Left lung (tissue), 10 donors: Measurements from ENCODE around the gene AOAH. TPM values are rescaled to one million over a fixed set of nuclear protein-coding genes. Genes with fewer than 3 reads are reported as not detected.

Source experiments
- ATAC-seq: fragments of 200-7000 bp; cut with Tn5 transposase; one replicate; pipeline ENCODE4 v1.9.1; 2020; ENCODE audit warnings: moderate library complexity
- DNase-seq, 4 donors: peaks; one replicate each; pipeline ENCODE4 v3.0.0-alpha.2; 2013 to 2020
- H3K27ac ChIP-seq, 2 donors: fragments of 200-600 bp; sonication (generic) in 1 of 2; one replicate each; pipeline versions ENCODE4 v1.5.0 to v1.8.0; 2020 to 2021
- H3K27me3 ChIP-seq, 2 donors: fragments of 200-600 bp; sonication (generic) in 1 of 2; one replicate each; pipeline versions ENCODE4 v1.5.0 to v1.8.0; 2020 to 2021
- H3K36me3 ChIP-seq, 2 donors: fragments of 200-600 bp; sonication (generic) in 1 of 2; one replicate each; pipeline versions ENCODE4 v1.5.0 to v1.8.0; 2020 to 2021
- H3K4me1 ChIP-seq, 2 donors: fragments of 200-600 bp; one replicate each; pipeline ENCODE4 v1.8.0; 2021
- H3K4me3 ChIP-seq, 2 donors: fragments of 200-600 bp; sonication (generic) in 1 of 2; one replicate each; pipeline versions ENCODE4 v1.5.0 to v1.8.0; 2020 to 2021; ENCODE audit warnings: mild to moderate bottlenecking in 1 of 2
- H3K9me3 ChIP-seq, 2 donors: fragments of 200-600 bp; sonication (generic) in 1 of 2; one replicate each; pipeline versions ENCODE4 v1.5.0 to v1.8.0; 2020 to 2021
- CTCF ChIP-seq, 2 donors: fragments of 200-600 bp; sonication (generic) in 1 of 2; IDR thresholded peaks; one replicate each; pipeline versions ENCODE4 v1.5.0 to v1.8.0; 2021; ENCODE audit warnings: antibody characterized with exemption in 2 of 2
- intact Hi-C, 2 donors: fragments of 100-400 bp; cut with DNase I; formaldehyde crosslinking; loops; one replicate each; pipeline versions ENCODE4 v1.11.2 to v1.14.2; 2022
- polyA plus RNA-seq, 6 donors: library from polyadenylated mRNA; unstranded; fragments of 120-200 nt; gene quantifications; one replicate each; pipeline ENCODE4 v1.2.1, GENCODE V29; 2013; ENCODE audit not compliant: insufficient read length in 6 of 6
- total RNA-seq, 2 donors: library from RNA; stranded (reverse); fragmentation: NEBNext Ultra II Directional; extraction: Animal tissue kit (Norgen Biotek cat#: 25700); gene quantifications; one replicate each; pipeline ENCODE4 v1.2.1, GENCODE V29; 2021
- donor health status: DM: no; HTN: yes; CAD: no.
- donor health status: DM: no; HTN: no; CAD: no.

AOAH gene
- total and polyA plus RNA-seq, 8 donors, result 3.9 to 28.2 (median 6.9) TPM

GRCh38 chr7:36527549-36527913 is 196.8 kb downstream of the AOAH start:
- ATAC-seq (no peak), DNase-seq (no peak)
- no peak overlapping the region for H3K4me3 ChIP-seq
- TF ChIP-seq CTCF (IDR thresholded peaks at IDR 0.05), result no peak
- no peaks in the 10 kb centered on the region for H3K27me3 ChIP-seq
- no peaks in the 10 kb centered on the region for H3K9me3 ChIP-seq
- H3K4me1 ChIP-seq, result no peaks in the 10 kb centered on the region
- peaks cover 0 to 4% of the 10 kb centered on the region in 2 donors for H3K36me3 ChIP-seq
- intact Hi-C loops, result no loop called here
- H3K27ac ChIP-seq, result no peak overlapping the region

GRCh38 chr7:36526863-36527548 is 197.3 kb downstream of the AOAH start:
- no peak for DNase-seq
- H3K36me3 ChIP-seq, result peaks cover 0 to 4% of the 10 kb centered on the region in 2 donors
- TF ChIP-seq CTCF (IDR thresholded peaks at IDR 0.05), result no peak
- H3K4me1 ChIP-seq, result no peaks in the 10 kb centered on the region
- H3K27me3 ChIP-seq, result no peaks in the 10 kb centered on the region
- no peak for ATAC-seq
- intact Hi-C loops, result no loop called here
- H3K4me3 ChIP-seq, result no peak overlapping the region
- H3K9me3 ChIP-seq, result no peaks in the 10 kb centered on the region
- H3K27ac ChIP-seq, result no peak overlapping the region

- Histone ChIP-seq H3K4me3 (no peak overlapping the region), H3K36me3 (peaks cover 0 to 9% of the 10 kb centered on the region in 2 donors), H3K27ac (no peak overlapping the region), H3K9me3 (no peaks in the 10 kb centered on the region), H3K27me3 (no peaks in the 10 kb centered on the region), H3K4me1 (no peaks in the 10 kb centered on the region)
- ATAC-seq (no peak), DNase-seq (no peak)
- TF ChIP-seq CTCF (IDR thresholded peaks at IDR 0.05), result no peak
- intact Hi-C loops, result no loop called here
Measured at GRCh38 chr7:36523371-36524101, 200.8 kb downstream of the AOAH start.

GRCh38 chr7:36522453-36523007 is 201.8 kb downstream of the AOAH start:
- DNase-seq (no peak), ATAC-seq (no peak)
- Histone ChIP-seq H3K4me1 (no peaks in the 10 kb centered on the region), H3K9me3 (no peaks in the 10 kb centered on the region), H3K27ac (no peak overlapping the region), H3K36me3 (peaks cover 0 to 9% of the 10 kb centered on the region in 2 donors), H3K27me3 (no peaks in the 10 kb centered on the region), H3K4me3 (no peak overlapping the region)
- no peak for TF ChIP-seq CTCF (IDR thresholded peaks at IDR 0.05)
- intact Hi-C loops, result no loop called here

- Histone ChIP-seq H3K4me3 (no peak overlapping the region), H3K9me3 (no peaks in the 10 kb centered on the region), H3K27me3 (no peaks in the 10 kb centered on the region), H3K36me3 (peaks cover 0 to 9% of the 10 kb centered on the region in 2 donors), H3K27ac (no peak overlapping the region), H3K4me1 (no peaks in the 10 kb centered on the region)
- ATAC-seq, result no peak
- no peak for TF ChIP-seq CTCF (IDR thresholded peaks at IDR 0.05)
- no peak for DNase-seq
- intact Hi-C loops, result no loop called here
Measured at GRCh38 chr7:36521911-36522310, 202.4 kb downstream of the AOAH start.
